SJSA1 (cell line): ENCODE data around the gene MBNL1. TPM values are rescaled to one million over a fixed set of nuclear protein-coding genes. Genes with fewer than 3 reads are reported as not detected.
"Not testable (repeated sequence)": the region's sequence is repeated elsewhere in the genome, so short reads cannot be mapped to it uniquely, and the experiment has no call there.

Source experiments
- DNase-seq, 2 experiments: peaks; one replicate each; pipeline ENCODE4 v3.0.0-alpha.2; 2015 to 2020; ENCODE audit warnings: low spot score in 2 of 2, low read depth in 1 of 2
- H3K27ac ChIP-seq: fragments of 250-450 bp; sonication (Bioruptor Pico); 2 replicates; pipeline ENCODE4 v1.5.1; 2020; ENCODE audit warnings: mild to moderate bottlenecking, moderate library complexity
- H3K27me3 ChIP-seq: fragments of 250-450 bp; sonication (Bioruptor Pico); replicated peaks from 2 replicates; pipeline ENCODE4 v1.5.1; 2020; ENCODE audit warnings: mild to moderate bottlenecking, moderate library complexity
- H3K36me3 ChIP-seq: fragments of 250-450 bp; sonication (Bioruptor Pico); 2 replicates; pipeline ENCODE4 v1.5.1; 2020; ENCODE audit warnings: mild to moderate bottlenecking
- H3K4me1 ChIP-seq: fragments of 250-450 bp; sonication (Bioruptor Pico); replicated peaks from 2 replicates; pipeline ENCODE4 v1.6.1; 2021; ENCODE audit warnings: mild to moderate bottlenecking
- H3K4me3 ChIP-seq: fragments of 250-450 bp; sonication (Bioruptor Pico); 2 replicates; pipeline ENCODE4 v1.5.1; 2020; ENCODE audit warnings: mild to moderate bottlenecking
- H3K9me3 ChIP-seq: fragments of 250-450 bp; sonication (Bioruptor Pico); replicated peaks from 2 replicates; pipeline ENCODE4 v1.5.1; 2020; ENCODE audit warnings: mild to moderate bottlenecking
- total RNA-seq: library from RNA; depleted of rRNA; stranded (reverse); fragments of >200 nt; shearing (Covaris generic); gene quantifications from 2 replicates; pipeline ENCODE4 v1.2.3, GENCODE V29; 2014

MBNL1 gene
- total RNA-seq, 1 experiment from 2014 or later: 317 TPM

GRCh38 chr3:152331018-152331541 is 62.4 kb downstream of the MBNL1 start:
- H3K9me3 ChIP-seq: no peaks in the 10 kb centered on the region
- H3K36me3 ChIP-seq: peaks cover 27% of the 10 kb centered on the region
- peaks cover 44% of the 10 kb centered on the region for H3K4me1 ChIP-seq
- no peaks in the 10 kb centered on the region for H3K27me3 ChIP-seq
- peak; percentile 77 to 89 for DNase-seq
- H3K27ac ChIP-seq: peak overlapping the region; percentile 61
- no peak overlapping the region for H3K4me3 ChIP-seq

GRCh38 chr3:152331998-152332397 is 63.3 kb downstream of the MBNL1 start:
- H3K27me3 ChIP-seq: no peaks in the 10 kb centered on the region
- peaks cover 44% of the 10 kb centered on the region for H3K4me1 ChIP-seq
- no peaks in the 10 kb centered on the region for H3K9me3 ChIP-seq
- DNase-seq: no peak
- H3K36me3 ChIP-seq: peaks cover 30% of the 10 kb centered on the region
- H3K27ac ChIP-seq: peak overlapping the region; percentile 61
- no peak overlapping the region for H3K4me3 ChIP-seq

GRCh38 chr3:152333928-152334327 is 65.2 kb downstream of the MBNL1 start:
- Histone ChIP-seq H3K27ac (no peak overlapping the region), H3K36me3 (peaks cover 38% of the 10 kb centered on the region), H3K4me3 (no peak overlapping the region), H3K4me1 (peaks cover 33% of the 10 kb centered on the region), H3K9me3 (no peaks in the 10 kb centered on the region), H3K27me3 (no peaks in the 10 kb centered on the region)
- no peak for DNase-seq

- Histone ChIP-seq H3K27me3 (no peaks in the 10 kb centered on the region), H3K4me1 (peaks cover 28% of the 10 kb centered on the region), H3K9me3 (no peaks in the 10 kb centered on the region), H3K4me3 (no peak overlapping the region), H3K36me3 (peaks cover 44% of the 10 kb centered on the region), H3K27ac (no peak overlapping the region)
- no peak for DNase-seq
Measured at GRCh38 chr3:152334761-152335160, 66.0 kb downstream of the MBNL1 start.

GRCh38 chr3:152335273-152335672 is 66.5 kb downstream of the MBNL1 start:
- Histone ChIP-seq H3K36me3 (peaks cover 49% of the 10 kb centered on the region), H3K27ac (no peak overlapping the region), H3K27me3 (no peaks in the 10 kb centered on the region), H3K4me1 (peaks cover 22% of the 10 kb centered on the region), H3K4me3 (no peak overlapping the region), H3K9me3 (no peaks in the 10 kb centered on the region)
- DNase-seq: no peak

DNA sequence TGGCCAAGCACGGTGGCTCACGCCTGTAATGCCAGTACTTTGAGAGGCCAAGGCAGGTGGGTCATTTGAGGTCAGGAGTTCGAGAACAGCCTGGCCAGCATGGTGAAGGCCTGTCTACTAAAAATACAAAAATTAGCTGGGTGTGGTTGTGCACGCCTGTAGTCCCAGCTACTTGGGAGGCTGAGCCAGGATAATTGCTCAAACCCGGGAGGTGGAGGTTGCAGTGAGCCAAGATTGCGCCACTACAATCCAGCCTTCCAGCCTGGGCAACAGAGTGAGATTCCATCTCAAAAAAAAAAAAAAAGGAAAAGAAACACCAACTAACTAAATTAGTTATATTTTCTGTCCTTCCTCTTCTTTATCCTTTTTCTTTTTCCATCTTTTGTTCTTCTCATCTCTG is 68.6 kb downstream of the MBNL1 start:
- H3K4me1 ChIP-seq, H3K27ac ChIP-seq, DNase-seq, H3K27me3 ChIP-seq, H3K9me3 ChIP-seq, H3K4me3 ChIP-seq: not testable (repeated sequence)
- peaks cover 67% of the 10 kb centered on the region for H3K36me3 ChIP-seq

GRCh38 chr3:152338159-152338720 is 69.5 kb downstream of the MBNL1 start:
- Histone ChIP-seq H3K4me3 (no peak overlapping the region), H3K27me3 (no peaks in the 10 kb centered on the region), H3K4me1 (no peaks in the 10 kb centered on the region; the same call in 1 of the 2 replicates), H3K27ac (no peak overlapping the region), H3K9me3 (no peaks in the 10 kb centered on the region), H3K36me3 (peaks cover 70% of the 10 kb centered on the region)
- DNase-seq: no peak

- Histone ChIP-seq H3K36me3 (peaks cover 71% of the 10 kb centered on the region), H3K9me3 (no peaks in the 10 kb centered on the region), H3K27me3 (no peaks in the 10 kb centered on the region), H3K4me1 (no peaks in the 10 kb centered on the region), H3K4me3 (no peak overlapping the region), H3K27ac (no peak overlapping the region)
- DNase-seq: no peak
Measured at GRCh38 chr3:152339881-152340505, 71.3 kb downstream of the MBNL1 start.

DNA sequence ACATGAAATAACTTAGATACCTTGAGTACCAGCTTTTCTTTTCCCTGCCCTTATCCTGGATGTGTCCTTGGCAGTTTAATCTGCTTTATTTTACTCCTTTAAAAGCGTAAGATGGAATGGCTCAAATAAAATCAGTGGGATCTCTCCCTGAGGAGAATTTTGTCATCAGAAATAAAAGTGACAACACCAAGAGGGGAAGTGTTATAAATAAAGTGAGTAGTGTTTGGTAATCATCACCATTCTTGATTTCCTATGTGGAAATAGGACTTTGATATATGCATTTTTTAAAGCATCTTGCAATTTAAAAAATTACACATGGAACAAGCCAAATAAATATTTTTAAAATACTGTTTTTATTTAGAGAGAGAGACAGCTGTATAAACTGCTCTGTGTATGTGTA is 76.5 kb downstream of the MBNL1 start:
- no peak for DNase-seq
- no peak overlapping the region for H3K27ac ChIP-seq
- no peaks in the 10 kb centered on the region for H3K27me3 ChIP-seq
- peaks cover 51% of the 10 kb centered on the region for H3K36me3 ChIP-seq
- H3K4me1 ChIP-seq: peaks cover 30% of the 10 kb centered on the region
- no peak overlapping the region for H3K4me3 ChIP-seq
- H3K9me3 ChIP-seq: no peaks in the 10 kb centered on the region

DNA sequence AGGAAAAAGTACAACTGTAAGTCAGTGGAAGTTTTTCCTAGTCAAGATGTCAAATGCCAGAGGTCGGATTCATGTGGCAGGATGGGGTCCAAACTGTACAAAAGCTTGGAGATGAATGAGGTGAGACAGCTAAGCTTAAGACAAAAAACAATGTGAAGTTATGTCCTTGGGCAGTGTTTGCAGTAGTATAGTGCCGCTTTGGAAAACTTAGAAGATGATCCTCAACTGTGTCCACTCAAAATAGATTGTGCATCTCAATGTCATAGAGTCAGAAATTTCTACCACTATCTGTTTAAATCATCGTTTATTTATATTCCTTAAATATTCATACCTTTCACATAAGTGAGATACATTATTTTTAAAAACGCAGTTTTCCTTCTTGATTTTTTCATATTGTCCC is 77.3 kb downstream of the MBNL1 start:
- Histone ChIP-seq H3K9me3 (no peaks in the 10 kb centered on the region), H3K4me3 (no peak overlapping the region), H3K4me1 (peaks cover 38% of the 10 kb centered on the region), H3K27ac (no peak overlapping the region), H3K36me3 (peaks cover 45% of the 10 kb centered on the region), H3K27me3 (no peaks in the 10 kb centered on the region)
- DNase-seq: no peak

- Histone ChIP-seq H3K27ac (no peak overlapping the region), H3K9me3 (no peaks in the 10 kb centered on the region), H3K4me3 (no peak overlapping the region), H3K4me1 (peaks cover 38% of the 10 kb centered on the region), H3K27me3 (no peaks in the 10 kb centered on the region), H3K36me3 (peaks cover 39% of the 10 kb centered on the region)
- no peak for DNase-seq
Measured at GRCh38 chr3:152346740-152347139, 78.0 kb downstream of the MBNL1 start.

GRCh38 chr3:152348436-152349177 is 79.9 kb downstream of the MBNL1 start:
- H3K27me3 ChIP-seq: no peaks in the 10 kb centered on the region
- peaks cover 44% of the 10 kb centered on the region for H3K4me1 ChIP-seq
- H3K36me3 ChIP-seq: peaks cover 25% of the 10 kb centered on the region
- H3K9me3 ChIP-seq: no peaks in the 10 kb centered on the region
- DNase-seq: peak in 1 of 2 experiments; percentile 15
- no peak overlapping the region for H3K4me3 ChIP-seq
- H3K27ac ChIP-seq: peak overlapping the region; percentile 8; the same call in 1 of the 2 replicates

DNA sequence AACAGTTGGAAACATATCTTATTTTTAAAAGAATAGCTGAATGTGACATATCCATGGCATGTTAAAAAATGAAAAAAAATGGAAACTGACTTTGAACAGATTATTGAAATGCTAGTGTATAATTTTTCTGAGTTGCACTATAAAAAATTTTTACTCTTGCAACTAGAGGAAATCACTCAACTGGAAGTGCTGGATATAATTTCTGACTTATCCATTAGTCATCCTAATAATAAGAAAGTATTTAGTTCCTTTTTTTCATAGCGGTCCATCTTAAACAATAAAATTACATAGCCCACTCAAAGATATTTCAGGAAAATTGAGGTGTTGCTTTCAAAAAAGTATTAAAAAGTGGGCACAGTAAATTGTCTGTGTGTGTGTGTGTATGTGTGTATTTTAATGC is 80.7 kb downstream of the MBNL1 start:
- no peak for DNase-seq
- peaks cover 21% of the 10 kb centered on the region for H3K36me3 ChIP-seq
- peaks cover 44% of the 10 kb centered on the region for H3K4me1 ChIP-seq
- no peaks in the 10 kb centered on the region for H3K27me3 ChIP-seq
- no peak overlapping the region for H3K4me3 ChIP-seq
- H3K27ac ChIP-seq: peak overlapping the region; percentile 8; the same call in 1 of the 2 replicates
- H3K9me3 ChIP-seq: no peaks in the 10 kb centered on the region

- no peaks in the 10 kb centered on the region for H3K9me3 ChIP-seq
- no peak overlapping the region for H3K4me3 ChIP-seq
- no peaks in the 10 kb centered on the region for H3K27me3 ChIP-seq
- no peak overlapping the region for H3K27ac ChIP-seq
- H3K36me3 ChIP-seq: peaks cover 19% of the 10 kb centered on the region
- H3K4me1 ChIP-seq: peaks cover 44% of the 10 kb centered on the region
- peak in 1 of 2 experiments; percentile 44 for DNase-seq
Measured at GRCh38 chr3:152350139-152350538, 81.4 kb downstream of the MBNL1 start.
